GM12878 (cell line): ENCODE data around the gene RUVBL2. TPM values are rescaled to one million over a fixed set of nuclear protein-coding genes. Genes with fewer than 3 reads are reported as not detected.

ENCODE experiments used
- ATAC-seq: fragments of 200-7000 bp; cut with Tn5 transposase; 3 replicates; pipeline ENCODE4 v1.9.1; 2020; ENCODE audit warnings: mild to moderate bottlenecking, moderate library complexity
- BruUV-seq: library from RNA; stranded (reverse); fragments of 400-500 nt; replicated peaks from 2 replicates; lab custom pipeline; 2021; lab: Mats Ljungman, UMichigan
- CTCF ChIA-PET: fragments of 300-600 bp; sonication (Branson Sonifier 250); formaldehyde crosslinking; extraction: SDS; loops from one replicate; lab custom pipeline; 2021; ENCODE audit warnings: inconsistent platforms; lab: Yijun Ruan, JAX
- POLR2A ChIA-PET: fragments of 350-600 bp; formaldehyde crosslinking; extraction: SDS; loops from one replicate; lab custom pipeline; 2021; ENCODE audit warnings: inconsistent platforms; lab: Charles Lee
- RAD21 ChIA-PET: fragments of 300-600 bp; sonication (Branson Sonifier 250); formaldehyde crosslinking; loops from one replicate; lab custom pipeline; 2023; ENCODE audit warnings: antibody characterized with exemption; ENCODE audit not compliant: unreplicated experiment; lab: Charles Lee
- SMC1A ChIA-PET: fragments of 300-600 bp; sonication (Branson Sonifier 250); formaldehyde crosslinking; loops from one replicate; lab custom pipeline; 2023; ENCODE audit not compliant: unreplicated experiment, uncharacterized antibody; lab: Charles Lee
- DNase-seq: peaks from one replicate; pipeline ENCODE4 v3.0.0-alpha.2; 2011; ENCODE audit warnings: low read depth, low spot score
- FAIRE-seq: peaks from 3 replicates; lab custom pipeline; 2011; peaks lifted over from hg19 to GRCh38; lab: Jason Lieb, UNC
- H2AFZ ChIP-seq: 2 replicates; pipeline ENCODE4 v1.6.0; 2011; ENCODE audit warnings: low read depth, low read length, control low read depth; ENCODE audit not compliant: control insufficient read depth
- H3K27ac ChIP-seq: 2 replicates; pipeline ENCODE4 v1.5.1; 2011; ENCODE audit warnings: control low read depth; ENCODE audit not compliant: control insufficient read depth, insufficient read depth
- H3K27me3 ChIP-seq, 2 experiments: replicated peaks in 1 of 2; 2 replicates each; pipeline versions ENCODE4 v1.6.0 to v1.6.1; 2011; ENCODE audit warnings: low read length in 1 of 2; ENCODE audit not compliant: control insufficient read depth in 2 of 2, insufficient read depth in 2 of 2
- H3K36me3 ChIP-seq, 2 experiments: 2 replicates each; pipeline ENCODE4 v1.5.1; 2011; ENCODE audit warnings: low read length in 1 of 2; ENCODE audit not compliant: control insufficient read depth in 2 of 2, insufficient read depth in 2 of 2
- H3K4me1 ChIP-seq: 2 replicates; pipeline ENCODE4 v1.6.1; 2011; ENCODE audit warnings: mild to moderate bottlenecking, low read length, moderate library complexity, mixed read lengths; ENCODE audit not compliant: control insufficient read depth, insufficient read depth
- H3K4me2 ChIP-seq: 2 replicates; pipeline ENCODE4 v1.6.0; 2011; ENCODE audit warnings: control low read depth; ENCODE audit not compliant: control insufficient read depth, insufficient read depth
- H3K4me3 ChIP-seq: fragments of 200-600 bp; sonication (generic); 2 replicates; pipeline ENCODE4 v1.5.1; 2016
- H3K79me2 ChIP-seq: 2 replicates; pipeline ENCODE4 v1.6.0; 2011; ENCODE audit warnings: low read length; ENCODE audit not compliant: control insufficient read depth, insufficient read depth
- H3K9ac ChIP-seq: 2 replicates; pipeline ENCODE4 v1.8.0; 2011; ENCODE audit warnings: low read length, control low read depth, mixed read lengths; ENCODE audit not compliant: control insufficient read depth, insufficient read depth
- H3K9me3 ChIP-seq: replicated peaks from 3 replicates; pipeline ENCODE4 v1.5.1; 2011; ENCODE audit warnings: mild to moderate bottlenecking, low read length; ENCODE audit not compliant: control insufficient read depth, insufficient read depth
- H4K20me1 ChIP-seq: 2 replicates; pipeline ENCODE4 v1.6.0; 2011; ENCODE audit not compliant: control insufficient read depth, insufficient read depth
- CREB1 ChIP-seq: IDR thresholded peaks from 2 replicates; pipeline ENCODE4 v1.6.1; 2012; ENCODE audit warnings: low read depth, mild to moderate bottlenecking, inconsistent platforms
- GABPA ChIP-seq: IDR thresholded peaks from 2 replicates; pipeline ENCODE4 v1.6.1; 2014; ENCODE audit warnings: antibody characterized with exemption, low read depth, mild to moderate bottlenecking, inconsistent platforms
- HCFC1 ChIP-seq: fragments of 150-350 bp; IDR thresholded peaks from 2 replicates; pipeline ENCODE4 v1.6.1; 2014; ENCODE audit warnings: low read length
- IKZF1 ChIP-seq: fragments of 450-650 bp; conservative IDR thresholded peaks from 2 replicates; pipeline ENCODE4 v1.6.1; 2017; ENCODE audit warnings: antibody characterized with exemption, mild to moderate bottlenecking
- NR2C1 ChIP-seq: fragments of 450-650 bp; IDR thresholded peaks from 2 replicates; pipeline ENCODE4 v1.6.1; 2017; ENCODE audit warnings: antibody characterized with exemption, mild to moderate bottlenecking, moderate library complexity
- SIX5 ChIP-seq: IDR thresholded peaks from 2 replicates; pipeline ENCODE4 v1.6.1; 2011; ENCODE audit warnings: mild to moderate bottlenecking, low read depth, low read length, moderate library complexity; ENCODE audit not compliant: severe bottlenecking
- YY1 ChIP-seq: IDR thresholded peaks from 2 replicates; pipeline ENCODE4 v1.6.1; 2011; ENCODE audit warnings: low read depth, mild to moderate bottlenecking, low read length
- WGBS: methylation state at CpG from one replicate; pipeline ENCODE4 v1.1.6; 2016; ENCODE audit warnings: low lambda C conversion rate; ENCODE audit not compliant: insufficient replicate concordance, insufficient coverage; ENCODE audit errors: missing lambda C conversion rate; 5-methylcytosine and 5-hydroxymethylcytosine counted together
- in situ Hi-C: fragments of 300-500 bp; cut with MboI; formaldehyde crosslinking; loops from 9 replicates; pipeline ENCODE4 v1.14.3; 2018; ENCODE audit warnings: mixed read lengths
- intact Hi-C: fragments of 100-400 bp; cut with micrococcal nuclease; formaldehyde crosslinking; loops from one replicate; pipeline ENCODE4 v1.14.2; 2022; ENCODE audit not compliant: unreplicated experiment
- polyA plus RNA-seq, 11 experiments: library from polyadenylated mRNA; depleted of rRNA in 4 of 11; unstranded in 6 of 11; stranded (reverse) in 5 of 11; fragments of >200 nt; fragmentation: Nextera tagmentation in 4 of 11; fragmentation: Illumina TruSeq in 1 of 11; extraction: Ambion mirVana in 4 of 11; extraction: Trizol in 1 of 11; gene quantifications; 1 replicate in 1 of 11; 2 replicates in 10 of 11; pipeline versions ENCODE4 v1.2.1 to v1.2.3, GENCODE V29; 2011 to 2016; ENCODE audit warnings: inconsistent platforms in 2 of 11, missing spikeins in 2 of 11, low read depth in 1 of 11
- total RNA-seq, 4 experiments: library from RNA; depleted of rRNA in 3 of 4; stranded (reverse); fragments of >200 nt in 3 of 4; fragmentation: Illumina TruSeq in 1 of 4; extraction: Trizol in 1 of 4; gene quantifications; 2 replicates each; pipeline versions ENCODE4 v1.2.1 to v1.2.3, GENCODE V29; 2013 to 2021
- TF ChIP-seq, protein P1 (sequence below): fragments of 150-350 bp; IDR thresholded peaks from 2 replicates; pipeline ENCODE4 v1.6.1; 2014; ENCODE audit warnings: mild to moderate bottlenecking, low read depth, low read length
- TF ChIP-seq, protein P2 (sequence below): fragments of 450-650 bp; IDR thresholded peaks from 2 replicates; pipeline ENCODE4 v1.6.1; 2016; ENCODE audit warnings: mild to moderate bottlenecking, moderate library complexity, borderline replicate concordance
- TF ChIP-seq, protein P3 (sequence below): fragments of 450-650 bp; IDR thresholded peaks from 2 replicates; pipeline ENCODE4 v1.6.1; 2016; ENCODE audit warnings: mild to moderate bottlenecking

RUVBL2 gene
- total and polyA plus RNA-seq, 10 of the 15 experiments (the other 5 are each of a cell fraction or from before 2014, with no cell fraction given): 33.8 to 224 (median 125) TPM

DNA sequence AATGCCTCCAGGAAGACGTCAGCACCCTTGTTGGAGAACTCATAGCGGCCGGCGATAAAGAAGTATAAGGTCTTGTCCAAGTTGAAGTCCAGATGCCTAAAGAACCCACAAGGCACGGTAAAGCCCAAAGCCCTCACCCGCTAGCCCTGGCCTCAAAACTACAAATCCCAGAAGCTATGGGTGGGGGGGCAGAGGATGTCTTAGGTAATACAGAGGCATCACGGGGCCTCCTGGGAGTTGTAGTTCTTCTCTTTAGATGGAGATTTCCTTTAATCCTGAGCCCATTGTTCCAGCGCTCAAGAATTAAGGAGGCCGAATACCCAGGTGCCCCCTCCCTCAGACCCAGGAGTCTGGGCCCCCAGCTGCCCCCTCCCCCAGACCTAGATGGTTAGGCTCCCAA is 11.4 kb upstream of the RUVBL2 start:
- BruUV-seq: no TSS peak
- POLR2A ChIA-PET: interaction anchor here (7.1 kb wide), 1 partner anchor 11 kb away, joined by 41 read pairs; the partner anchor contains the start of genes GYS1 and RUVBL2
- RAD21 ChIA-PET: no interaction called here

More for the DNA sequence above, 11.4 kb upstream of the RUVBL2 start:
- Histone ChIP-seq H3K4me1 (peaks cover 4% of the 10 kb centered on the region), H3K4me3 (no peak overlapping the region), H3K4me2 (no peak overlapping the region), H3K79me2 (no peaks in the 10 kb centered on the region), H2AFZ (no peak overlapping the region), H3K27me3 (no peaks in the 10 kb centered on the region), H3K9me3 (no peaks in the 10 kb centered on the region), H3K27ac (no peak overlapping the region), H3K36me3 (peaks cover 4 to 29% of the 10 kb centered on the region in 2 experiments), H3K9ac (no peak overlapping the region), H4K20me1 (no peaks in the 10 kb centered on the region)
- ChIA-PET SMC1A (no interaction called here), CTCF (interaction anchor here (1.6 to 3.1 kb wide), 2 partner anchors 11 to 194 kb away, joined by 3 to 26 read pairs; partner anchors contain the start of genes GYS1 and RUVBL2)
- FAIRE-seq (no peak), ATAC-seq (no peak), DNase-seq (no peak)
- TF ChIP-seq, protein P1, sequence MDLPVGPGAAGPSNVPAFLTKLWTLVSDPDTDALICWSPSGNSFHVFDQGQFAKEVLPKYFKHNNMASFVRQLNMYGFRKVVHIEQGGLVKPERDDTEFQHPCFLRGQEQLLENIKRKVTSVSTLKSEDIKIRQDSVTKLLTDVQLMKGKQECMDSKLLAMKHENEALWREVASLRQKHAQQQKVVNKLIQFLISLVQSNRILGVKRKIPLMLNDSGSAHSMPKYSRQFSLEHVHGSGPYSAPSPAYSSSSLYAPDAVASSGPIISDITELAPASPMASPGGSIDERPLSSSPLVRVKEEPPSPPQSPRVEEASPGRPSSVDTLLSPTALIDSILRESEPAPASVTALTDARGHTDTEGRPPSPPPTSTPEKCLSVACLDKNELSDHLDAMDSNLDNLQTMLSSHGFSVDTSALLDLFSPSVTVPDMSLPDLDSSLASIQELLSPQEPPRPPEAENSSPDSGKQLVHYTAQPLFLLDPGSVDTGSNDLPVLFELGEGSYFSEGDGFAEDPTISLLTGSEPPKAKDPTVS: no peak
- TF ChIP-seq YY1: 0 out of 2 replicates have a peak, but pooled peaks have one; percentile 34
- TF ChIP-seq, protein P2, sequence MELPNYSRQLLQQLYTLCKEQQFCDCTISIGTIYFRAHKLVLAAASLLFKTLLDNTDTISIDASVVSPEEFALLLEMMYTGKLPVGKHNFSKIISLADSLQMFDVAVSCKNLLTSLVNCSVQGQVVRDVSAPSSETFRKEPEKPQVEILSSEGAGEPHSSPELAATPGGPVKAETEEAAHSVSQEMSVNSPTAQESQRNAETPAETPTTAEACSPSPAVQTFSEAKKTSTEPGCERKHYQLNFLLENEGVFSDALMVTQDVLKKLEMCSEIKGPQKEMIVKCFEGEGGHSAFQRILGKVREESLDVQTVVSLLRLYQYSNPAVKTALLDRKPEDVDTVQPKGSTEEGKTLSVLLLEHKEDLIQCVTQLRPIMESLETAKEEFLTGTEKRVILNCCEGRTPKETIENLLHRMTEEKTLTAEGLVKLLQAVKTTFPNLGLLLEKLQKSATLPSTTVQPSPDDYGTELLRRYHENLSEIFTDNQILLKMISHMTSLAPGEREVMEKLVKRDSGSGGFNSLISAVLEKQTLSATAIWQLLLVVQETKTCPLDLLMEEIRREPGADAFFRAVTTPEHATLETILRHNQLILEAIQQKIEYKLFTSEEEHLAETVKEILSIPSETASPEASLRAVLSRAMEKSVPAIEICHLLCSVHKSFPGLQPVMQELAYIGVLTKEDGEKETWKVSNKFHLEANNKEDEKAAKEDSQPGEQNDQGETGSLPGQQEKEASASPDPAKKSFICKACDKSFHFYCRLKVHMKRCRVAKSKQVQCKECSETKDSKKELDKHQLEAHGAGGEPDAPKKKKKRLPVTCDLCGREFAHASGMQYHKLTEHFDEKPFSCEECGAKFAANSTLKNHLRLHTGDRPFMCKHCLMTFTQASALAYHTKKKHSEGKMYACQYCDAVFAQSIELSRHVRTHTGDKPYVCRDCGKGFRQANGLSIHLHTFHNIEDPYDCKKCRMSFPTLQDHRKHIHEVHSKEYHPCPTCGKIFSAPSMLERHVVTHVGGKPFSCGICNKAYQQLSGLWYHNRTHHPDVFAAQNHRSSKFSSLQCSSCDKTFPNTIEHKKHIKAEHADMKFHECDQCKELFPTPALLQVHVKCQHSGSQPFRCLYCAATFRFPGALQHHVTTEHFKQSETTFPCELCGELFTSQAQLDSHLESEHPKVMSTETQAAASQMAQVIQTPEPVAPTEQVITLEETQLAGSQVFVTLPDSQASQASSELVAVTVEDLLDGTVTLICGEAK: peak; percentile 31; the same call in 1 of the 2 replicates
- TF ChIP-seq GABPA: peak; percentile 63; the same call in 1 of the 2 replicates
- TF ChIP-seq CREB1: peak; percentile 74; the same call in 1 of the 2 replicates
- TF ChIP-seq NR2C1: peak; percentile 49; the same call in 1 of the 2 replicates
- TF ChIP-seq, protein P3, sequence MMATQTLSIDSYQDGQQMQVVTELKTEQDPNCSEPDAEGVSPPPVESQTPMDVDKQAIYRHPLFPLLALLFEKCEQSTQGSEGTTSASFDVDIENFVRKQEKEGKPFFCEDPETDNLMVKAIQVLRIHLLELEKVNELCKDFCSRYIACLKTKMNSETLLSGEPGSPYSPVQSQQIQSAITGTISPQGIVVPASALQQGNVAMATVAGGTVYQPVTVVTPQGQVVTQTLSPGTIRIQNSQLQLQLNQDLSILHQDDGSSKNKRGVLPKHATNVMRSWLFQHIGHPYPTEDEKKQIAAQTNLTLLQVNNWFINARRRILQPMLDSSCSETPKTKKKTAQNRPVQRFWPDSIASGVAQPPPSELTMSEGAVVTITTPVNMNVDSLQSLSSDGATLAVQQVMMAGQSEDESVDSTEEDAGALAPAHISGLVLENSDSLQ: no peak
- peak; percentile 43; the same call in 1 of the 2 replicates for TF ChIP-seq IKZF1
- peak; percentile 74 for TF ChIP-seq HCFC1
- TF ChIP-seq SIX5: peak; percentile 92
- 89% methylated on average over 9 of the region's 9 CpGs for WGBS
- in situ Hi-C loops: no loop called here
- intact Hi-C loops: no loop called here
